Activated CD8-positive, alpha-beta memory T cell treated with anti-CD3 and anti-CD28 coated beads for 24 hours (primary cell): ENCODE measurements around the gene TFAP2B.

ENCODE experiments used
- DNase-seq: peaks from one replicate; pipeline ENCODE4 v3.0.0-alpha.2; 2020

The TFAP2B gene

DNA sequence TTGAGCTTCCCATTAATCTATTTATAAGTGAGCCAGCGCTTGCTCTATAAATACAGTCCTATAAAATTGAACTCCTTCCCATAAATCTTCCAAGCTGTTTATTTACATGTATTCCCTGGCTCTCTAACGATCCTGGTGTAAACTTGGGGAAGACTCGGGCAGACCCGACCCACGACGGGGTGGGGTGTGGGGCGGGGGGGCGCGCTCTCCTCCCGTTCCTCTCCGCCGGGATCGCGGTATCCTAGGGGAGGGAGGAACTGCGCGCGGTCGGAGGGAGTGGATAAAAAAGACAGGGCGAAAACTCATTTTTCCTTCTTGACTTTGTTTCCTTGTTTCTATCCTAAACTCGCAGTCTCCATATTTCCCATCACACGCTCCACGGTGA, 31.1 kb downstream of the TFAP2B start:
- DNase-seq = no peak

DNA sequence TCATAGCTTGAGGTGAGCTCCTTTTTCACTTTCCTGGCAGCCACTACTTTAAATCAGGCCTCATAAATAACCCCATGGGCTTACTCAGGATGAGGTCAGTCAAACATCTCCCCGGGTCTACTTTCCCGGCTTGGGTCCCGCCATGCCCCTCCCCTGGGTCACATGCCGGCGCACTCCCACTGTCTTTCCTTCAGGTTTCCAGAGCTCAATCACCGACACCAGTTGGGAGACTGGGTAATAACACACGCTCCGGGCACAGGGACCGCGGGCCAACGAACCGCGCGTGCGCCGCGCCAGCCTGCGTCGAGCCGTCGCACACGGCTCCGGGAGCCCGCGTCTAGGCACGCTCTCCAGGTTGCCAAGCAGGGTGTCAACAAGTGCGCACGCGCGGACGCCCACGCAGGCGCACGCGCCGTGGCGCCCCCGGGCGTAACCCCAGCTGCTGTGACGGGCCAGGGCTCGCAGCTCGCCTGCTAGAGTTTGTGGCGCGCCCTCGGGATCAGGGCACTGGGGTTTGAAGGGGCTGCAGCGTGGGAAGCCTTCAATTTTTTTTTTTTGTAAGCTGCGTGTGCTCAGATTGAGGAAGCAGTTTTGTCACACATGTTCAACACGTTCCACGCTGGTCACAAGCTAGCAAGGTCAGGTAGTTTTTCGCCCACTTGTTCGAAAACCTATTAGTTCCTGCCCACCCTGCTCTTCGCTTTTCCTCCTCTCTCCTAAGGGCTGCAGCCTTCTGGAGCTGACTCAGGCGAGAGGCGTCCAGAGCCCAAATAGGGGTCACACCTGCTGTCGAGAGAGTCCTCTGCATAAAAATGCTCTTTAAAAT, 31.8 kb downstream of the TFAP2B start:
- DNase-seq = no peak

DNA sequence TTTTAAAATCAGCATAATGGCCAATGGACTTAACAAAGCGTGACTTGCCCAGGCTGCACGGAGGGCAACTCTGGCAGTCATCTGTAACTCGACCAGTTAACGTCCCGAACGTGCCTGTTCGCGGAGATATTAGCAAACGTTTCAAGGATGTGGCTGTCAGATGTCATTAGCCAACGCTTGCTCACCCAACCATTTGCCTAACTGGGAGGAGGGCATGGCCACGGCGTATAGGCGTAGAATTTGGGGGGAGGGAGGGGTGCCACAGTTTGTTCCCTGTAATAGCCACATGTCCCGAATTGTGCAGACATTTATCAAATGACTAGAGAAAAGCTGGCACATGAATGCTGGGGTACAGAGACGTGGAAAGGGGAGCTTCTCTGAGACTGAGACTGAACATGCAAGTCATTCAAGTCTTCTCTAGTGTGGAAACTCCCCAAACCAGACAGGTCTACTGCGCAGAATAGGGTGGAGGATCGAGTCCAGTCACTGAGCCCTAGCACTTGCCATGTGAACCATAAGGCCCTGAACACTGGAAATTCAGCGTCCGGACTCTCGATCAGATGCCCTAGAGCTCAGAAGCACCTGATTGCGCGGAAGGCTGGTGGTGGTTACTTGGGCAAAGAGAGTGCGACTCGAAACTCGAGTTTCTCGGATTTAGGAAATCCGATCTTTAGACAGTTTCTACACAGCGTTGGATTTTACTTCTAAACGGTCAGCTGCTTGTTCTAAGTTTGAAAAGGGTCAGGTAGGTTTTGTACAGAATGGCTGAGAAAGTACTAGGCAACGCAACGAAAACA, 32.6 kb downstream of the TFAP2B start:
- no peak for DNase-seq

DNA sequence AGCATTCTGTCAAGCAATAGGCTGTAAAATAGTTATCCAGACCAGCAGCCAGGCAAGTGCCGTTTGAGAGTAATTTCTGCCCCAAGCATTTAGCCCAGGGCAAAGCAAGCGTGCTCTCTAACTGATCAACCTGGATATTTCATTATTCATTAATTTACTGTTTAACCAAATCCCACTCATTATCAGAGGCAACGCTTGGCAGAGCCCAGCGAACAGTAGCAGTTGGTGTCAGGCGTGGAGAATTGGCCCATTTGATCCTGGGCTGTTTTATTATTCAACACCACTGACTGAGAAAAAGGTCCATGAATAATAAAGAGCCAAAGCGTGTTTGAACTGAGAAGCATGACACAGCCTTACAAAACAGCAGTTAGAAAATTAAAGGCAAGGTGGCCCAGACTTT, 35.3 kb downstream of the TFAP2B start:
- DNase-seq = no peak

DNA sequence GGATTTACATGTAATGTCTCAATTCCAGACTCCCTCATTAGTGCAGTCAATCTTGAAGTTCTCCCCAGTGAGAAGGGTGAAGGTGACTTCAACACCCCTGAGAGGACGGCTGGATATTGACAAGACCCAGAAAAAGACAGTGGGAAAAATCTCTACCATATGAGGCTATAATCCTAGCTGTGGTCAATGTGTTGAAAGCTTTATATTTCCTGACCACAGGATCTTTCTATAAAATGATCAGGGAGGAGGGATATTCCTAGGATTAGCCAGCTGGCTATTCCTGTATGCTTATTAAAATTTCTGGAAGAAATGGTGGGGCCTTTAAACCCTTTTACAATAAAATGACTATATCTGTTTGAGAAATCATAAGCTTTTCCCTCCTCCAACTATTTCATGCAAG, 43.0 kb downstream of the TFAP2B start:
- no peak for DNase-seq

DNA sequence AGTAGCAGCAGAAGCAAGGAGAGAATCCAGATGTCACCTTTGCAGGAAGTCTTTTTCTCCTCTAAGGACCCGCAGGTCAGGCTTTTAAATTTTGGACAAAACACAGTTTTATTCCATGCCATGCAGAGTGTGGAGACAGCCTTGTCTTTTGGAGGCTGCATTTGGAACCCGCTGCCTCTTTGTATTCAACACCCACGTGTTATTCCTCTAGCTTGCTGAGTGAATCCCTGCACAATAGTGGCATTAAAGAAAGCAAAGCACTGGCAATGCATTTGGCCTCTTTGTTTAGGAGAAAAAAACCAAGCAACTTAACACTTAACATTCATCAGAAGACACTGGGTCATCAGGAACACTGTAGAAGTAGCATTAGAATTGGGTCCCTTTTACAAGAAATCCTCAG, 43.5 kb downstream of the TFAP2B start:
- DNase-seq = no peak

DNA sequence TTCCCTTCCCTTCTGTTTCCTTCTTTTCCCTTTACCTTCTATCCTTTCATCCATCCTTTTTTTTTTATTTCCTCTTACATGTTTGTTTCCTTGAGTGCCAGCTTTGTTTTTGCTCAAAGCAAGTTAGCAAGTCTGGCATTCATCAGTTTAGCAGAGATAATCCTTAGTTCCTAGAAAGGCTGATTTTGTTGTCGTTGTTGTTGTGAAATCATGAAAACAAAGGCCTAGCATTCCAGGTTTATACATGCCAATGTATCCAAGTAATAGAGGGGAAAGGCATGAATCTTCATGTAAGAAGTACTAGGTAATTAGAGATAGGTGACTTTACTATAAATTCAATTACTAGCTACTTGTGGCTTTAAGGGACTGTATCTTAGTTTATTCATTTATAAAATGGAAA, 45.9 kb downstream of the TFAP2B start:
- DNase-seq = no peak

DNA sequence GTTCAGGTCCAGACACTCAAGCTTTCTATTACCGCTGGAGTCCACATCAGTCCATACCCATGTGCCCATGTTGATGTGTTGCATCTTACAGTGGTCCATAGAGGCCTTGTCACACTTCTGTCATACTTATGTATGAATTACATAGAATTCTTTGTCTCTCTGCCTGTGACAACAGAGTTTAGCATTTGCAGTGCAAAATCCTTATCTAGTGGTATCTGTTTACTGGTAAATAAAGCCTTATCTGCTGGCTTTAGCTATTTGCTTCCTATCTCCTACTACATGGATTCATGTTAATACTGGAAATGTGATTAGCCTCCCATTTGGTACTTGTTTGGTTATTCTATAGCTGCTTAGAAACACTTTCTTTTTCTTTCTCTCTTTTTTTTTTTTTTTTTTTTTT, 49.8 kb downstream of the TFAP2B start:
- no peak for DNase-seq

DNA sequence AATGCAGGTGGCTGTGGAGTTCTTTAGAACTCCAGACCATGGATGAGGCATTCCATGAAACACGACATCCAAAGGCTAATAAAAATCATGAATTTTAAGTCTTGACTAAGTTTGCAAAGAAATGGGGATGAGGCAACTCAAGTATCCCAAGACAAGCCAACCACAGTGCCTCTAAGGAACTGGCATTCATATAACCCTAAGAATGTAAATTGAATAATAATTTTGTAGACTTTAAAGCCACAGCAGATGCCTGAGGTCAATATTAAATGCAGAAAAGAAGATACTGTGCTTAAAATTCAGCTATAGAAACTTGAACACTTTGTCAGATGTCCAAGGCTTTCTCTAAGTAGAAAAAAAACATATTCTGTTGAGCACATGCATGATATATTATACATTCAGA, 54.5 kb downstream of the TFAP2B start:
- DNase-seq = no peak

DNA sequence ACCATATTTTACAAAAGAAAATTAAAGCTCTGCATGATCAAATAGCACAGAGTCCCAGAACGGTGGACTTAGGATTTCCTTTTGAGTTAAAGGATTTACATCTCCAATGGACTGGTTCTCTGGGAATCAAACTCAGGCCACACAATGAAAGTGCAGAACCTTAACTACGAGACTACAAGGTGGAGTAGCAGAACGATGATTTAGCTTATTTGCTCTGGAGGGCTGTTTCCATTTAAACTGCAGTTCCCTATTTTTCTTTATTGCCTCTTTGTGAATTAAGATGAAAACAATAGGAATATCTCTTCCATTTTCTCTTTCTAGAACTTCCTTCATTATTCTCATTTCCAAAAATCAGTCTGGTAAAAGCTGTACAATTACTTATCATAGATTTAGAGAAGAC, 65.7 kb downstream of the TFAP2B start:
- DNase-seq = no peak

DNA sequence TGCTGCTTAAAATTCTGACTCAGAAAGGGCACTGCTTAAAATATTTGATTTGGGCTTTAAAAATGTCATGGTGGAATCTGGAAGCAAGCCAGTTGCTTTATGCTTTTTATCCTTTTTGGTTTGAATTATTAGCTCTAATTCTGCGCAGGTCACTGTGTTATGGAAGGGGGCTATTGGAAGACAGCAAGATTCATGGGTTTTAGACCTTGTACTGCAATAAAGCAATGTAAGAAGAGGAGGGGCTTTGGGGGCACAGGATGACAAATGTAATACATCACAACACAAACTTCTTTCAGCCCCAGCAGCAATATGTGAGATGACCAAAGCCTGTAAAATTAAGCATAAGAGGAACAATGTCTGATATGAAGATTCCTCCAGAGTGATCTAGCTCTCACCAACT, 68.4 kb downstream of the TFAP2B start:
- DNase-seq = no peak

DNA sequence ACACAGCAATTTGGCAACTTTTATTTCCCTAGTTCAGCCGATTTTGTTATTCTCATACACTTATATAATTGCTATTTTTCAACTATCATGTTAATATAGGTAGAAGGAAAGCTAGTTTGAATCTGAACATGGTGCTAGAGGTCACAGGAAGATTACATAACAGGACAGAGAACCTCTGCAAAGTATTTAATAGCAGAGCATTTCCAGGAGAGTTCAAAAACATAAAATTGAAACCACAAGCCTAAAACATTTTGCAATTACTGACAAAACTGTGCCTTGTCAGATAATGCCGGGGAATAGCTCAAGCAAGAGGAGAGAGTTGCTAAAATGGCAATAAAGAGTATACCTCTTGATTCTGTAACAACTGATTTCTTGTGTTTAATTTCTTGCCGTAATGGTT, 70.8 kb downstream of the TFAP2B start:
- no peak for DNase-seq

DNA sequence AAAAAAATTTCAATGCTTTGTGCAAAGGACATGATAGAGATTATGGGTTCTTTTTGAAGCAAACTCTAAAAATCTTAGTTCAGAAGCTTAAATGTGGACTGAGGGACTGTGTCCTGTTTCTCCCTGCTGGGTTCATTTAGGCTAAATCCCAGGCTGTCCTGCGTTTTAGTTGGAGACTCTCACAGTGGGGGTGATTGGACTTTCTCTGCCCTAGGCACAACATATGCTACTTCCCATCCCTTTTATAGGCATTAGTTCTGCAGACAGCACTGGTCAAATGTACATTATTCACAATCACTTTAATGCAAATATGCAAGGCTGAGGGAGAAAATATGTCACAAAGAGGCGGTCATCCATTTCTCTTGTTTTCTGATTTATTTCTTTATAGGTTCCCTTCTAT, 71.3 kb downstream of the TFAP2B start:
- DNase-seq = no peak

DNA sequence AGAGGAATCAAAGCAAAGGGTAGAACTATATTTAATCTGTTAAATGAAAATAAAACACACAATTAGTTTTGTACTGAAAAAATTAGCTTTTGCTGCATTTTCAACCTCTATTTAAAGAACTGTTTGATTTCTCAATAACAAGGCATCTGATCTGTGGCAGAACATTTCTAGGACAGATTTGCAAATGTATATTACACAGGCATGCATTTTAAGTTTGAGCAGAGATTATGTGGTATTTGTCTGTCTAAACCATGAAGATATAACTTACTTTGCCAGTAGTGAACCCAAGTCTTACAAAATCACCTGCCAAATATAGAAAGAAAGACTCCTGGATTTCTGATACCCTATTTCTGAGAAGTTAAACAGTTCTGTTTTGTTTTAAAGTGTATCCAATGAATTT, 71.9 kb downstream of the TFAP2B start:
- no peak for DNase-seq

DNA sequence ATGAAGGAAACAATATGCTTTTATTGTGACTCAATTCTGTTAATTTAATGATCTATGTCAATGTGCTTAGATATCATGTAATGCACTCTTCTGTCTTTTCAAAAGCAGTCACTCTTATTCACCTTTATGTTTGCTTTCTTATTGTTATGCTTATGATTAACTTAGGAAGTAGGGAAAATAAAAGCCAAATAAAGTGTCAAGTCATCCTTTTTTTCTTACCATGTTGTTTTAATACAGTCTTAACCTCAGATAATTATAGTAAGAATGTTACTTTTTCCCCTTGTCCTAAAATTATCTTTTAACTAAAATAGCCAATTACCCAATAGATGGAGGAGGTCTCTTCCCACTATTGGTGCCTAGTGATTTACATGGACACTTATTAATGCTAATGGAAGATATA, 72.6 kb downstream of the TFAP2B start:
- no peak for DNase-seq
